Progenitor cell of endocrine pancreas (in vitro differentiated cells): ENCODE data around the gene GDF3. TPM values are rescaled to one million over a fixed set of nuclear protein-coding genes. Genes with fewer than 3 reads are reported as not detected.
"Not testable (repeated sequence)": the region's sequence is repeated elsewhere in the genome, so short reads cannot be mapped to it uniquely, and the experiment has no call there.

ENCODE experiments used
- DNase-seq: peaks from one replicate; pipeline ENCODE4 v3.0.0; 2021; ENCODE audit warnings: low spot score; ENCODE audit not compliant: unreplicated experiment
- H3K27ac Mint-ChIP-seq: 2 replicates; pipeline ENCODE4 v1.8.0; 2021; ENCODE audit warnings: mild to moderate bottlenecking, moderate library complexity, mixed read lengths
- H3K27me3 Mint-ChIP-seq: 2 replicates; pipeline ENCODE4 v1.8.0; 2021; ENCODE audit warnings: mixed read lengths
- H3K36me3 Mint-ChIP-seq: 2 replicates; pipeline ENCODE4 v1.8.0; 2022; ENCODE audit warnings: mixed read lengths; ENCODE audit not compliant: insufficient read depth
- H3K4me1 Mint-ChIP-seq: 2 replicates; pipeline ENCODE4 v1.8.0; 2021; ENCODE audit warnings: low read depth, mixed read lengths
- H3K4me3 Mint-ChIP-seq: 2 replicates; pipeline ENCODE4 v1.8.0; 2021; ENCODE audit warnings: low read depth, mild to moderate bottlenecking, moderate library complexity, mixed read lengths
- H3K9me3 Mint-ChIP-seq: 2 replicates; pipeline ENCODE4 v1.8.0; 2021; ENCODE audit warnings: low read depth, mixed read lengths
- total RNA-seq: library from RNA; stranded (reverse); gene quantifications from 2 replicates; pipeline ENCODE4 v1.2.1, GENCODE V29; 2021
- TF ChIP-seq, protein P1 (sequence below): fragments of 200-600 bp; sonication (generic); IDR thresholded peaks from one replicate; pipeline ENCODE4 v1.5.0; 2021; ENCODE audit warnings: antibody characterized with exemption, mild to moderate bottlenecking; ENCODE audit not compliant: unreplicated experiment

GDF3 gene
- total RNA-seq, 1 donor from 2014 or later, result not detected

DNA sequence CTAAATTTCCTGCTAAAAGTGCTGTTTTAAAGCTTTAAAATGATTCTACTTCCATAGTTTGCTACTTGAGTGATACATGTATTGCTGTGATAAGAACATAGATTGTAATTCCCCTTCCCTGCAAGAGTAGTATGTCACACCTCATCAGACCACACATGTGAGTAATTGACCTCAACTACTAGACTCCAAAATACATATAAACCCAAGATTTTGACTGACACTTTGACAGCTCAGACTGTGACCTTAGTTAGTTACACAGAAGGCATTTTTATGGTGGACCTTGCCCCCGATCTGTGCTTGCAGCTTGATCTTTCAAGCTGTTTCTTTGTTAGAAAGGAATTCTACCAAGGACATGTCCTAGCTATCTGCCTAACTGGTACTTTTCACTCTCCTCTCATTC, 48.5 kb downstream of the GDF3 start:
- DNase-seq, result no peak
- Mint-ChIP-seq H3K4me1 (peaks cover 2% of the 10 kb centered on the region), H3K9me3 (no peaks in the 10 kb centered on the region), H3K36me3 (no peaks in the 10 kb centered on the region), H3K27me3 (no peaks in the 10 kb centered on the region), H3K4me3 (no peak overlapping the region), H3K27ac (no peak overlapping the region)
- TF ChIP-seq, protein P1, sequence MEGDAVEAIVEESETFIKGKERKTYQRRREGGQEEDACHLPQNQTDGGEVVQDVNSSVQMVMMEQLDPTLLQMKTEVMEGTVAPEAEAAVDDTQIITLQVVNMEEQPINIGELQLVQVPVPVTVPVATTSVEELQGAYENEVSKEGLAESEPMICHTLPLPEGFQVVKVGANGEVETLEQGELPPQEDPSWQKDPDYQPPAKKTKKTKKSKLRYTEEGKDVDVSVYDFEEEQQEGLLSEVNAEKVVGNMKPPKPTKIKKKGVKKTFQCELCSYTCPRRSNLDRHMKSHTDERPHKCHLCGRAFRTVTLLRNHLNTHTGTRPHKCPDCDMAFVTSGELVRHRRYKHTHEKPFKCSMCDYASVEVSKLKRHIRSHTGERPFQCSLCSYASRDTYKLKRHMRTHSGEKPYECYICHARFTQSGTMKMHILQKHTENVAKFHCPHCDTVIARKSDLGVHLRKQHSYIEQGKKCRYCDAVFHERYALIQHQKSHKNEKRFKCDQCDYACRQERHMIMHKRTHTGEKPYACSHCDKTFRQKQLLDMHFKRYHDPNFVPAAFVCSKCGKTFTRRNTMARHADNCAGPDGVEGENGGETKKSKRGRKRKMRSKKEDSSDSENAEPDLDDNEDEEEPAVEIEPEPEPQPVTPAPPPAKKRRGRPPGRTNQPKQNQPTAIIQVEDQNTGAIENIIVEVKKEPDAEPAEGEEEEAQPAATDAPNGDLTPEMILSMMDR, result no peak

- H3K36me3 Mint-ChIP-seq, result no peaks in the 10 kb centered on the region
- peaks cover under 1% of the 10 kb centered on the region for H3K27me3 Mint-ChIP-seq
- H3K4me3 Mint-ChIP-seq, result no peak overlapping the region
- H3K27ac Mint-ChIP-seq, result no peak overlapping the region
- DNase-seq, result no peak
- no peaks in the 10 kb centered on the region for H3K9me3 Mint-ChIP-seq
- H3K4me1 Mint-ChIP-seq, result peaks cover 2% of the 10 kb centered on the region
- TF ChIP-seq, protein P1, result no peak
Measured at GRCh38 chr12:7646178-7646475, 49.4 kb downstream of the GDF3 start.

GRCh38 chr12:7645395-7646177, 50.0 kb downstream of the GDF3 start:
- no peak overlapping the region for H3K27ac Mint-ChIP-seq
- DNase-seq, result no peak
- TF ChIP-seq, protein P1, result peak; percentile 98
- H3K27me3 Mint-ChIP-seq, result peaks cover 6% of the 10 kb centered on the region
- H3K4me3 Mint-ChIP-seq, result no peak overlapping the region
- H3K9me3 Mint-ChIP-seq, result no peaks in the 10 kb centered on the region
- peaks cover 2% of the 10 kb centered on the region for H3K4me1 Mint-ChIP-seq
- H3K36me3 Mint-ChIP-seq, result no peaks in the 10 kb centered on the region

GRCh38 chr12:7642876-7643309, 52.7 kb downstream of the GDF3 start:
- no peaks in the 10 kb centered on the region for H3K36me3 Mint-ChIP-seq
- H3K9me3 Mint-ChIP-seq, result no peaks in the 10 kb centered on the region
- no peak overlapping the region for H3K27ac Mint-ChIP-seq
- H3K4me3 Mint-ChIP-seq, result no peak overlapping the region
- H3K27me3 Mint-ChIP-seq, result peaks cover 8% of the 10 kb centered on the region
- DNase-seq, result no peak
- TF ChIP-seq, protein P1, result peak; percentile 66
- H3K4me1 Mint-ChIP-seq, result peaks cover 6% of the 10 kb centered on the region

DNA sequence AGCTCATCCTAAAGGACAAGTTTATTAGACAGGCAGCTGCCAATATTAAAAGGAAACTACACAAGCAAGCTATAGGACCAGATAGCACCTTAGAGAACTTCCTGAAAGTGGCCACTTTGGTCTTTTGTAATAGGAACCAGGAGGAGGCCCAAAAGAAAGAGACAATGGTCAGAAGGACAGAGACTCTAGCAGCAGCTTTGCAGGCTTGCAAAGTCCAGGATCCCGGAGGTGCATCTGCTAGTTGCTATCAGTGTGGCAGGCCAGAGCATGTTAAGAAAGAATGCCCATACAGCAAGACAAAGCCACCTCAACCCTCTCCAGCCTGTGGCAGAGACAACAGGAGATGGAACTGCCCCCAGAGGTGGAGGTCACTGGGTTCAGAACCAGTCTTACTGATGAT, 53.3 kb downstream of the GDF3 start:
- Mint-ChIP-seq H3K4me1 (peaks cover 6% of the 10 kb centered on the region), H3K27me3 (peaks cover 8% of the 10 kb centered on the region), H3K4me3 (no peak overlapping the region), H3K27ac (no peak overlapping the region), H3K9me3 (no peaks in the 10 kb centered on the region), H3K36me3 (no peaks in the 10 kb centered on the region)
- no peak for DNase-seq
- TF ChIP-seq, protein P1, result no peak

- not testable (repeated sequence) for H3K27me3 Mint-ChIP-seq, DNase-seq, H3K9me3 Mint-ChIP-seq, H3K4me1 Mint-ChIP-seq, H3K27ac Mint-ChIP-seq, H3K36me3 Mint-ChIP-seq
- peak overlapping the region; percentile 20 for H3K4me3 Mint-ChIP-seq
Measured at GRCh38 chr12:7640123-7640995, 55.2 kb downstream of the GDF3 start.
